T-cell (primary cell): ENCODE results near the gene BPIFB6. TPM values are rescaled to one million over a fixed set of nuclear protein-coding genes. Genes with fewer than 3 reads are reported as not detected.

Source experiments
- ATAC-seq, 4 experiments: fragments of 200-7000 bp in 3 of 4; fragments of 150-1000 bp in 1 of 4; cut with Tn5 transposase; replicated peaks in 1 of 4; 1 replicate in 3 of 4; 2 replicates in 1 of 4; pipeline ENCODE4 v1.10.0; 2021; ENCODE audit warnings: moderate library complexity in 3 of 4, mild to moderate bottlenecking in 2 of 4, moderate number of reproducible peaks in 1 of 4
- CTCF ChIA-PET, 2 donors: fragments of 300-600 bp; sonication (Branson Sonifier 250); formaldehyde crosslinking; loops; one replicate each; lab custom pipeline; 2022; ENCODE audit warnings: antibody characterized with exemption in 2 of 2; lab: Charles Lee
- POLR2A ChIA-PET, 2 donors: fragments of 300-600 bp; sonication (Branson Sonifier 250); formaldehyde crosslinking; loops; one replicate each; lab custom pipeline; 2022; ENCODE audit warnings: antibody characterized with exemption in 2 of 2; lab: Charles Lee
- DNase-seq, 35 experiments: peaks; one replicate each; pipeline versions ENCODE4 v3.0.0 to v3.0.0-alpha.2; 2013 to 2023
- H3K27ac ChIP-seq: one replicate; pipeline ENCODE4 v1.5.1; 2013; ENCODE audit warnings: low read length
- H3K27me3 ChIP-seq, 2 experiments: replicated peaks in 1 of 2; 1 replicate in 1 of 2; 2 replicates in 1 of 2; pipeline versions ENCODE4 v1.6.1 to v1.7.0; 2013; ENCODE audit warnings: low read length in 1 of 2, mixed read lengths in 1 of 2; ENCODE audit not compliant: control insufficient read depth in 2 of 2, insufficient read depth in 2 of 2; ENCODE audit errors: extremely low read depth in 1 of 2
- H3K36me3 ChIP-seq, 2 donors: 1 replicate in 1 of 2; 2 replicates in 1 of 2; pipeline versions ENCODE4 v1.6.1 to v1.7.0; 2013; ENCODE audit warnings: low read length in 1 of 2; ENCODE audit not compliant: control insufficient read depth in 2 of 2, insufficient read depth in 1 of 2; ENCODE audit errors: extremely low read depth in 1 of 2
- H3K4me1 ChIP-seq, 2 experiments: 1 replicate in 1 of 2; 2 replicates in 1 of 2; pipeline versions ENCODE4 v1.6.1 to v1.7.0; 2013; ENCODE audit warnings: low read length in 2 of 2, mixed read lengths in 1 of 2; ENCODE audit not compliant: insufficient read depth in 2 of 2, control insufficient read depth in 1 of 2; ENCODE audit errors: extremely low read depth in 1 of 2
- H3K4me3 ChIP-seq, 2 donors: 1 replicate in 1 of 2; 2 replicates in 1 of 2; pipeline versions ENCODE4 v1.5.1 to v1.7.0; 2013; ENCODE audit warnings: mild to moderate bottlenecking in 2 of 2, low read length in 1 of 2, moderate library complexity in 1 of 2; ENCODE audit not compliant: control insufficient read depth in 1 of 2; ENCODE audit errors: extremely low read depth in 1 of 2
- H3K9me3 ChIP-seq: 2 replicates; pipeline ENCODE4 v1.7.0; 2013
- H3K27ac Mint-ChIP-seq, 2 donors: one replicate each; pipeline ENCODE4 v1.8.0; 2020 to 2021; ENCODE audit warnings: mild to moderate bottlenecking in 2 of 2, mixed read lengths in 2 of 2
- H3K27me3 Mint-ChIP-seq, 2 donors: one replicate each; pipeline ENCODE4 v1.8.0; 2021 to 2022; ENCODE audit warnings: mixed read lengths in 2 of 2
- H3K36me3 Mint-ChIP-seq: one replicate; pipeline ENCODE4 v1.8.0; 2021; ENCODE audit warnings: mixed read lengths
- H3K4me1 Mint-ChIP-seq, 3 donors: one replicate each; pipeline ENCODE4 v1.8.0; 2020 to 2022; ENCODE audit warnings: mixed read lengths in 3 of 3, mild to moderate bottlenecking in 1 of 3
- H3K4me3 Mint-ChIP-seq, 3 donors: one replicate each; pipeline ENCODE4 v1.8.0; 2020 to 2022; ENCODE audit warnings: mild to moderate bottlenecking in 3 of 3, mixed read lengths in 3 of 3, moderate library complexity in 3 of 3
- H3K9me3 Mint-ChIP-seq, 3 donors: one replicate each; pipeline ENCODE4 v1.8.0; 2020 to 2022; ENCODE audit warnings: mixed read lengths in 3 of 3
- WGBS: methylation state at CpG from one replicate; pipeline ENCODE4 v1.1.5; 2013; ENCODE audit warnings: missing lambda C conversion rate; ENCODE audit not compliant: insufficient coverage; 5-methylcytosine and 5-hydroxymethylcytosine counted together
- total RNA-seq, 35 experiments: library from RNA in 6 of 35; stranded (reverse) in 6 of 35; fragments of 120-200 nt in 1 of 35; gene quantifications; one replicate each; pipeline versions ENCODE4 v1.2.1 to v1.2.4 and lab custom pipeline; 2013 to 2026

The BPIFB6 gene
- total RNA-seq, 5 donors from 2014 or later (not counting 1 experiment from before 2014, with no cell fraction given) = not detected

DNA sequence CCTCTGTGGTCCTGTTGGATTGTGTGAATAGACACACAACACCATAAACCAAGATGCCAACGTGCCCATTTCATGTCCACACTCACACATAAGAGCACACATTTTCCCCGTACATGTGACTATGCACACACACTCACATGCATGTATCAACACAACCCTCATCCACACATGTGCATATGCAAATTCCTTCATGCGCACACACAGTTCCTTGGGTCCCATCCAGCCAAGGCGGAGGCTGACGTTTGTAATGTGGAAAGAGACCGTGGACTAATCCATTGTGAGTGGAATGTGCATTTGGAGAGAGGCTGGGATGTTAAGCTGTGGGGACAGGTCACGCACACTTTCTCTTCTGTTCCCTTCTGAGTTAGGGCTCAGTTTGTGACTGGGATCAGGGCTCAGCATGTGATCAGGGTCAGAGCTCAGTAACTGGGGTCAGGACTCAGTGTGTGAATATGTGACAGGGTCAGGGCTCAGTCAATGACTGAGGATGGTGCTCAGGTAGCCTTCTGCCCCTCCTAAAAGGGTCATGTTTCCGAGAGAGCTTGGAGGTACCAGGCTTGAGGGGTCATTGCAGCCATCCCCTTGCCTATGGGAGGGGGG, 24.6 kb upstream of the BPIFB6 start:
- H3K27me3 ChIP-seq = no peaks in the 10 kb centered on the region
- 92% methylated on average over 5 of the region's 8 CpGs for WGBS
- ChIA-PET POLR2A (no interaction called here), CTCF (no interaction called here)
- H3K4me1 Mint-ChIP-seq = peaks cover 10 to 40% (median 14%) of the 10 kb centered on the region in 3 donors
- no peak overlapping the region for H3K4me3 ChIP-seq
- no peak overlapping the region for H3K27ac ChIP-seq
- no peaks in the 10 kb centered on the region for H3K36me3 ChIP-seq
- no peaks in the 10 kb centered on the region for H3K36me3 Mint-ChIP-seq
- H3K9me3 ChIP-seq = no peaks in the 10 kb centered on the region
- DNase-seq (no peak), ATAC-seq (no peak)
- no peak overlapping the region for H3K4me3 Mint-ChIP-seq
- H3K27ac Mint-ChIP-seq = no peak overlapping the region
- H3K4me1 ChIP-seq = peaks cover 0 to 17% of the 10 kb centered on the region in 2 experiments
- peaks cover 0 to 4% (median 3%) of the 10 kb centered on the region in 3 donors for H3K9me3 Mint-ChIP-seq
- H3K27me3 Mint-ChIP-seq = no peaks in the 10 kb centered on the region

DNA sequence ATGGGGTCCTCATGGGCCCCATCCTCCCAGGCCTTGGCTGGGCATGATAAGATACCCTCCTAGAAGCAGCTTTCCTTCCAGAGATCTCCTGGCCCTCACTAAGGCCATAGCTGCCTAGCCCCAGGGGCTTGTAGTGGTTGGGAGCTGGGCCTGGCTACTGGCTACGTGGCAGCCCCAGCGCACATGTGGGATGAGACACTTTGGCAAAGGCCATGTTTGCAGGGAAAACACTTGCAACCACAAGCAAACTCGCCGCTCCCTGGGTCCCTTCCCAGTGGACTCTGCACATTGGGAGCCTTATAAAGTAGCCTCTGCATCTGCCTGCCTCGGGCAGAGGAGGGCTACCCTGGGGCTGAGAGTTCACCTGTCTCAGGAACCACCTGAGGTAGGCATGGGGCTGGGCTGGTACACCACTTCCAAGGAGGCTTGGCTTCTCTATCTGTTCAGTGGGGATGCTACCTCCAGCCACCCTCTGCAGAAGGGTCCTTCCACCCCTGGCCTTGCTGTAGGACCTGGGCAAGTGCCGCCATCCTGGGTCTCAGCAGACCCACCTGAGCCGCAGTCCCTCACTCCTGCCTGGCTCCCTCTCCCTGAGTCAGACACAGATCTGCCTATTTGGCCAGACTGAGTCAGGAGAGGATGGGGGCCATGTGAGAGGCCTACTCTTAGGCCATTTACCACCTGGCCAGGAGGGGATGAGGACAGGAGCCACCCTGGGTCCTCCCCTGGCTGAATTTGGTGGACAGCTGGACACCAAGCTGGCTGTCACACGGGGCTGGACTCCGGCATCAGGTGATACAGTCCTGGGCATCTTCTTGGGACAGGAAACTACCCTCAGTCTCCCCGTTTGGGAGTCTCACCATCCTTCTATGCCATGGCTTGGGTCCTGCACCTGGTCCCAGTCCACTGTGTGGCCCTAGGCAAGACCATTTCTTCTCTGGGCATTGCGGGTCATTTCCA, 23.8 kb upstream of the BPIFB6 start, which contains the start of gene BPIFB2:
Gene BPIFB2 (plus strand): TSS at position 329 of the 960 bp plus-strand sequence. CDS start 871 bp downstream, outside the sequence.
- H3K4me1 ChIP-seq = peaks cover 0 to 17% of the 10 kb centered on the region in 2 experiments
- POLR2A ChIA-PET = interaction anchor here in 1 of 2 donors (0.5 kb wide), 1 partner anchor 180 kb away, joined by 3 read pairs; no protein-coding TSS in a partner anchor

DNA sequence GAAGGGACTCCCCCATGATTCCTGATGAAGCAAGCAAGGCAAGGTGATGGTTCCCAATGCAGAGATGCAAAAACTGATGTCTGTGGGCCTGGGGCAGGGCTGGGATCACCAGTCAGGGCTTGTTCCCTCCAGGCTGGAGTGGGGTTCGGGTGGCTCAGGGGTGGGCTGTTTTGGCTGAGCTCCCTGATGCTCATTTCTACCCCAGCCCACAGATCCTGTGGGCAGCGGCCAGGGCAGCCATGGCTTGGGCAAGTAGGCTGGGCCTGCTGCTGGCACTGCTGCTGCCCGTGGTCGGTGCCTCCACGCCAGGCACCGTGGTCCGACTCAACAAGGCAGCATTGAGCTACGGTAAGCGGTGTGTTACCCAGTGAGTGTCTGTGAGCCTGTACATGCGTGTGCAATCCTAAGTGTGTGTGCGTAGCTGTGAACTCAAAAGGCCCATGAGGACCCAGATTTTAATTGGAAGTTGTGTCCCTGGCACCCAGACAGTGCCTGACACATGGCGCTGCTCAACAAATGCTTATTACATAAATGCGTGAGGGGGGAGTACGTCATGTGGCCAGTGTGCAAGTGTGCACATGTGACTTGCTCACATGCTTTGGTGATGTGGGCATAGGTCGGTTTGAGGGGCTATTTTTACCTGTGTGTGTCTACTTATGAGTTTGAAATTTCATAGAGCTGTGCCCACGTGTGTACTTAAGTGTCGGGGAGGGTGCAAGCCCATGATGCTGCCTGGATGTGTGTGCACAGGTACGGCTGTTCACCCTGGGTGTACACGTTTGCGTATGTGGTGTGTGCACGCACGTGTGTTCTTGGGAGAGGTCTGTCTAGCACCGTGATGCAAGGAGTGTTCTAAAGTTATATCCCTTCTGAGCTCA, 22.9 kb upstream of the BPIFB6 start:
- Mint-ChIP-seq H3K27me3 (no peaks in the 10 kb centered on the region), H3K9me3 (peaks cover 0 to 4% (median 3%) of the 10 kb centered on the region in 3 donors), H3K4me1 (peaks cover 8 to 33% (median 9%) of the 10 kb centered on the region in 3 donors), H3K36me3 (no peaks in the 10 kb centered on the region), H3K4me3 (no peak overlapping the region), H3K27ac (no peak overlapping the region)
- ATAC-seq (no peak), DNase-seq (no peak)
- 87% methylated on average over 22 of the region's 23 CpGs for WGBS
- no peak overlapping the region for H3K4me3 ChIP-seq
- H3K36me3 ChIP-seq = no peaks in the 10 kb centered on the region
- CTCF ChIA-PET = no interaction called here
- POLR2A ChIA-PET = interaction anchor here in 1 of 2 donors (0.5 kb wide), 1 partner anchor 181 kb away, joined by 3 read pairs; no protein-coding TSS in a partner anchor
- no peaks in the 10 kb centered on the region for H3K9me3 ChIP-seq
- peaks cover 0 to 2% of the 10 kb centered on the region in 2 experiments for H3K27me3 ChIP-seq
- H3K4me1 ChIP-seq = peaks cover 0 to 17% of the 10 kb centered on the region in 2 experiments
- no peak overlapping the region for H3K27ac ChIP-seq

More for the DNA sequence above, 23.8 kb upstream of the BPIFB6 start, which contains the start of gene BPIFB2:
- peaks cover 0 to 4% (median 3%) of the 10 kb centered on the region in 3 donors for H3K9me3 Mint-ChIP-seq
- H3K27me3 Mint-ChIP-seq = no peaks in the 10 kb centered on the region
- H3K27ac Mint-ChIP-seq = no peak within 1 kb of the TSS
- no peaks in the 10 kb centered on the region for H3K27me3 ChIP-seq
- H3K4me3 Mint-ChIP-seq = no peak within 1 kb of the TSS
- H3K27ac ChIP-seq = no peak within 1 kb of the TSS
- 91% methylated on average over 11 of the region's 11 CpGs for WGBS
- H3K4me3 ChIP-seq = no peak within 1 kb of the TSS
- no peaks in the 10 kb centered on the region for H3K36me3 Mint-ChIP-seq
- H3K36me3 ChIP-seq = no peaks in the 10 kb centered on the region
- peaks cover 8 to 33% (median 10%) of the 10 kb centered on the region in 3 donors for H3K4me1 Mint-ChIP-seq
- no peaks in the 10 kb centered on the region for H3K9me3 ChIP-seq
- CTCF ChIA-PET = no interaction called here
- ATAC-seq = no peak
- no peak for DNase-seq

DNA sequence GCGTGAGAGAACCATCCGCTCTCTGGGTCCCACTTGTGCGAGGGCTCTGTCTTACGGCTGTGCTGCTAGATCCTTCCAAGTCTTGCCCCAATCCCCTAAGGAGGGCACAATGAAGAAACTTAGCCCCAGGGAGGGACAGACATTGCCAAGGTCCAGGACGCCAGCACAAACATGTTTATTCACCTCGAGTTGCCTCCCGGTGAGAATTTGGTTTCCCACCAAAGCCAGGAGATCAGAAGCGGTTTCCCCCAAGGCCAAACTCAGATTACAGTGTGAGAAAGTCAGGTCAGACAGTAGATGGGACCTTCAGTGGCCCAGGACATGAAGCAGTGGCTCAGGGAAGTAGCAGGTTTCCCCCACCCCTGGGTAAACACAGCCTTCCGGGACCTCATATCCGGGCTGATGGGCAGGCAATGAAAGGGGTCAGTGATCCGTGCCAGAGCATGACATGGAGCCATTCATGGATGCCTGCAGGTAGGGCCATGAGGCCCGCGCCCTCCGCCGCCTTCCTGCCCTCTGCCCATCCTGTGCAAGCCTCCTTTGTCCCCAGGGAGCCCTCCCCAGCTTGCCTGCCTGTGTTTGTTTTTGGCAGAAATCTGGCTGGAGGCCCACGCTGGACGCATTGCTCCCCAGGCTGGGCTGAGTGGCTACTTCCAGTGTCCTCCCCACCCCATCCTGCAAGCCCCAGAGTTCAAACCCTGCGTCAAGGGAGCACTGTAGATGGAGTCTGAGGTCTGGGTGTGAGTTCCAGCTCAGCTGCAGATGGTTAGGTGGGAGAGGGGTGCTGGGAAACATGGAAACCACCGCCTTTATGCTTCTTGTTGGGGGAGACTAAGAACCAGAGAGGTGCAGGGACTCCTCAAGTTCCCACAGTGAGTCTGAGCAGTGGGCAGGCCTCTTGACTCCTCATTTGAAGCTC, 22.0 kb upstream of the BPIFB6 start:
- CTCF ChIA-PET = no interaction called here
- Mint-ChIP-seq H3K9me3 (peaks cover 0 to 4% (median 3%) of the 10 kb centered on the region in 3 donors), H3K27ac (no peak overlapping the region), H3K4me1 (peaks cover 8 to 25% (median 9%) of the 10 kb centered on the region in 3 donors), H3K4me3 (no peak overlapping the region), H3K27me3 (no peaks in the 10 kb centered on the region), H3K36me3 (no peaks in the 10 kb centered on the region)
- Histone ChIP-seq H3K27me3 (peaks cover 0 to 6% of the 10 kb centered on the region in 2 experiments), H3K4me3 (no peak overlapping the region), H3K9me3 (no peaks in the 10 kb centered on the region), H3K4me1 (peaks cover 0 to 10% of the 10 kb centered on the region in 2 experiments), H3K27ac (no peak overlapping the region), H3K36me3 (no peaks in the 10 kb centered on the region)
- WGBS = 86% methylated on average over 16 of the region's 19 CpGs
- no peak for ATAC-seq
- DNase-seq = no peak
- POLR2A ChIA-PET = no interaction called here

DNA sequence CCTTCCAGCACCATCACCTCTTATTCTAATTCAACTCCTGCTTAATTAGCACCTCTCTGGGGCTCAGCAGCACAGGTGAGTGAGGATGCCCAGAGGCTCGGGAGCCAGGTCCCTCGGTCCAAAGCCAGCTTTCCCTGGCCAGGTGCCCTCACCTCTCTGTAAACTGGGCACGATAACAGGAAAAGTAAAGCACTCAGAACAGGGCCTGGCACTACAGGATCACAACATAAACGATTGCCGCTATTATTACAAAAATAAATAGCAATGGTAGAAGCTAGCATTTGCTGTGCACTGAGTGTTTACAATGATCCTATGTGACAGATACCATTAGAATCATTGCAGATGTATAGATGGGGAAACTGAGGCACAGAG, 21.3 kb upstream of the BPIFB6 start:
- Histone ChIP-seq H3K27me3 (peaks cover 0 to 6% of the 10 kb centered on the region in 2 experiments), H3K9me3 (no peaks in the 10 kb centered on the region), H3K4me1 (peaks cover 0 to 3% of the 10 kb centered on the region in 2 experiments), H3K4me3 (no peak overlapping the region), H3K36me3 (no peaks in the 10 kb centered on the region), H3K27ac (no peak overlapping the region)
- POLR2A ChIA-PET = no interaction called here
- CTCF ChIA-PET = no interaction called here
- Mint-ChIP-seq H3K4me3 (no peak overlapping the region), H3K9me3 (peaks cover 0 to 3% (median 2%) of the 10 kb centered on the region in 3 donors), H3K27ac (no peak overlapping the region), H3K27me3 (no peaks in the 10 kb centered on the region), H3K36me3 (no peaks in the 10 kb centered on the region), H3K4me1 (peaks cover 4 to 20% (median 9%) of the 10 kb centered on the region in 3 donors)
- WGBS = 93% methylated on average over 5 of the region's 5 CpGs
- DNase-seq (no peak), ATAC-seq (no peak)
